Measurements from ENCODE around the gene EGLN2. TPM values are rescaled to one million over a fixed set of nuclear protein-coding genes. Genes with fewer than 3 reads are reported as not detected.

The EGLN2 gene
- total and polyA plus RNA-seq, 10 of the 15 experiments (the other 5 are each of a cell fraction or from before 2014, with no cell fraction given) = 8.6 to 93.0 (median 66.8) TPM

DNA sequence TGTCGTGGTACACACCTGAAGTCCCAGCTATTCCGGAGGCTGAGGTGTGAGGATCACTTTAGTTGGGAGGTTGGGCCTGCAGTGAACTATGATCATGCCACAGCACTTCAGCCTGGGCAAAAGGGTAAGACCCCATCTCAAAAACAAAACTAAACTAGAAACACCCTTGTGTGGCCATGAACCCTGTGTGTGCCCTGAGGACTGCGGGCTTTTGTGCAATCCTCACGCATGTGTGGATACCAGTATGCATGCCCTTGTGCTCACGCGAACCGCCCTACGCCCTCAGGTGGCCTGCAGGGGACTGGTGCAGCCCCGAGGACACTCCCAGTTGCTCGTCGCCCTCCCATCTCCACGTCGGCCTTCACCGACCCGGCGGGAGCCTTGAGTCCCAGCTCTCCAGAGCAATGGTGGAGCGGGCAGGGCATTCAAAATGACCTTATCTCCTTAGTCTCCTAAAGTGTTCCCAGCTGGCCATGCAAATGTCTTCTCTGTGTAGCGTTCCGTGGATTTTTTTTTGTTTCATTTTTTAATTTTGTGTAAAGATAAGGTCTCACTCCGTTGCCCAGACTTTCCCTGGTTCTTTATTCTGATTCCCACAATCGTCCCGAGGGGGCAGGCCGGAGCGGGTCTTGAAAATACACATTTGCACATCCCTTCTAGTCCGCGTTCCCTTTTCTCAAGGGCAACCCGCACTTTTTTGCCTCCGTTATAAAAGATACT lies 868 bp upstream of the EGLN2 start (continued):
- no peak for TF ChIP-seq RB1 (IDR thresholded peaks at IDR 0.05; ENCODE audit: borderline replicate concordance)
- peak; percentile 45; the same call in 1 of the 2 replicates for TF ChIP-seq MTA3 (IDR thresholded peaks at IDR 0.05; ENCODE audit: borderline replicate concordance, low read length)
- TF ChIP-seq SMAD5 (IDR thresholded peaks at IDR 0.05; ENCODE audit: low read depth) = 0 out of 2 replicates have a peak, but pooled peaks have one; percentile 23
- TF ChIP-seq JUND (IDR thresholded peaks at IDR 0.05; ENCODE audit: low read depth, low read length) = no peak
- no peak for TF ChIP-seq SUZ12 (IDR thresholded peaks at IDR 0.05; ENCODE audit: unreplicated experiment)
- TF ChIP-seq, protein P1, sequence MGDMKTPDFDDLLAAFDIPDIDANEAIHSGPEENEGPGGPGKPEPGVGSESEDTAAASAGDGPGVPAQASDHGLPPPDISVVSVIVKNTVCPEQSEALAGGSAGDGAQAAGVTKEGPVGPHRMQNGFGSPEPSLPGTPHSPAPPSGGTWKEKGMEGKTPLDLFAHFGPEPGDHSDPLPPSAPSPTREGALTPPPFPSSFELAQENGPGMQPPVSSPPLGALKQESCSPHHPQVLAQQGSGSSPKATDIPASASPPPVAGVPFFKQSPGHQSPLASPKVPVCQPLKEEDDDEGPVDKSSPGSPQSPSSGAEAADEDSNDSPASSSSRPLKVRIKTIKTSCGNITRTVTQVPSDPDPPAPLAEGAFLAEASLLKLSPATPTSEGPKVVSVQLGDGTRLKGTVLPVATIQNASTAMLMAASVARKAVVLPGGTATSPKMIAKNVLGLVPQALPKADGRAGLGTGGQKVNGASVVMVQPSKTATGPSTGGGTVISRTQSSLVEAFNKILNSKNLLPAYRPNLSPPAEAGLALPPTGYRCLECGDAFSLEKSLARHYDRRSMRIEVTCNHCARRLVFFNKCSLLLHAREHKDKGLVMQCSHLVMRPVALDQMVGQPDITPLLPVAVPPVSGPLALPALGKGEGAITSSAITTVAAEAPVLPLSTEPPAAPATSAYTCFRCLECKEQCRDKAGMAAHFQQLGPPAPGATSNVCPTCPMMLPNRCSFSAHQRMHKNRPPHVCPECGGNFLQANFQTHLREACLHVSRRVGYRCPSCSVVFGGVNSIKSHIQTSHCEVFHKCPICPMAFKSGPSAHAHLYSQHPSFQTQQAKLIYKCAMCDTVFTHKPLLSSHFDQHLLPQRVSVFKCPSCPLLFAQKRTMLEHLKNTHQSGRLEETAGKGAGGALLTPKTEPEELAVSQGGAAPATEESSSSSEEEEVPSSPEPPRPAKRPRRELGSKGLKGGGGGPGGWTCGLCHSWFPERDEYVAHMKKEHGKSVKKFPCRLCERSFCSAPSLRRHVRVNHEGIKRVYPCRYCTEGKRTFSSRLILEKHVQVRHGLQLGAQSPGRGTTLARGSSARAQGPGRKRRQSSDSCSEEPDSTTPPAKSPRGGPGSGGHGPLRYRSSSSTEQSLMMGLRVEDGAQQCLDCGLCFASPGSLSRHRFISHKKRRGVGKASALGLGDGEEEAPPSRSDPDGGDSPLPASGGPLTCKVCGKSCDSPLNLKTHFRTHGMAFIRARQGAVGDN (IDR thresholded peaks at IDR 0.05) = peak; percentile 82
- TF ChIP-seq CEBPB (IDR thresholded peaks at IDR 0.05; ENCODE audit: borderline replicate concordance in 1 of 2, low read depth in 2 of 2, low read length in 2 of 2) = 0 out of 4 replicates have a peak, but pooled peaks of 1 of the 2 experiments have one; percentile 18
- TF ChIP-seq TCF7 (IDR thresholded peaks at IDR 0.05; ENCODE audit: borderline replicate concordance) = no peak
- no peak; the same call in 1 of the 2 replicates for TF ChIP-seq BMI1 (IDR thresholded peaks at IDR 0.05; ENCODE audit: borderline replicate concordance)
- TF ChIP-seq KLF5 (IDR thresholded peaks at IDR 0.05; ENCODE audit: partially characterized antibody) = no peak
- TF ChIP-seq TCF3 (IDR thresholded peaks at IDR 0.05; ENCODE audit: borderline replicate concordance, insufficient read depth, low read depth, low read length) = no peak
- TF ChIP-seq HDGF (IDR thresholded peaks at IDR 0.05) = no peak
- TF ChIP-seq SIN3A (IDR thresholded peaks at IDR 0.05; ENCODE audit: low read depth, low read length) = no peak
- TF ChIP-seq, protein P2, sequence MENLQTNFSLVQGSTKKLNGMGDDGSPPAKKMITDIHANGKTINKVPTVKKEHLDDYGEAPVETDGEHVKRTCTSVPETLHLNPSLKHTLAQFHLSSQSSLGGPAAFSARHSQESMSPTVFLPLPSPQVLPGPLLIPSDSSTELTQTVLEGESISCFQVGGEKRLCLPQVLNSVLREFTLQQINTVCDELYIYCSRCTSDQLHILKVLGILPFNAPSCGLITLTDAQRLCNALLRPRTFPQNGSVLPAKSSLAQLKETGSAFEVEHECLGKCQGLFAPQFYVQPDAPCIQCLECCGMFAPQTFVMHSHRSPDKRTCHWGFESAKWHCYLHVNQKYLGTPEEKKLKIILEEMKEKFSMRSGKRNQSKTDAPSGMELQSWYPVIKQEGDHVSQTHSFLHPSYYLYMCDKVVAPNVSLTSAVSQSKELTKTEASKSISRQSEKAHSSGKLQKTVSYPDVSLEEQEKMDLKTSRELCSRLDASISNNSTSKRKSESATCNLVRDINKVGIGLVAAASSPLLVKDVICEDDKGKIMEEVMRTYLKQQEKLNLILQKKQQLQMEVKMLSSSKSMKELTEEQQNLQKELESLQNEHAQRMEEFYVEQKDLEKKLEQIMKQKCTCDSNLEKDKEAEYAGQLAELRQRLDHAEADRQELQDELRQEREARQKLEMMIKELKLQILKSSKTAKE (IDR thresholded peaks at IDR 0.05; ENCODE audit: low read depth, poor library complexity, severe bottlenecking) = peak; percentile 68
- TF ChIP-seq, protein P3, sequence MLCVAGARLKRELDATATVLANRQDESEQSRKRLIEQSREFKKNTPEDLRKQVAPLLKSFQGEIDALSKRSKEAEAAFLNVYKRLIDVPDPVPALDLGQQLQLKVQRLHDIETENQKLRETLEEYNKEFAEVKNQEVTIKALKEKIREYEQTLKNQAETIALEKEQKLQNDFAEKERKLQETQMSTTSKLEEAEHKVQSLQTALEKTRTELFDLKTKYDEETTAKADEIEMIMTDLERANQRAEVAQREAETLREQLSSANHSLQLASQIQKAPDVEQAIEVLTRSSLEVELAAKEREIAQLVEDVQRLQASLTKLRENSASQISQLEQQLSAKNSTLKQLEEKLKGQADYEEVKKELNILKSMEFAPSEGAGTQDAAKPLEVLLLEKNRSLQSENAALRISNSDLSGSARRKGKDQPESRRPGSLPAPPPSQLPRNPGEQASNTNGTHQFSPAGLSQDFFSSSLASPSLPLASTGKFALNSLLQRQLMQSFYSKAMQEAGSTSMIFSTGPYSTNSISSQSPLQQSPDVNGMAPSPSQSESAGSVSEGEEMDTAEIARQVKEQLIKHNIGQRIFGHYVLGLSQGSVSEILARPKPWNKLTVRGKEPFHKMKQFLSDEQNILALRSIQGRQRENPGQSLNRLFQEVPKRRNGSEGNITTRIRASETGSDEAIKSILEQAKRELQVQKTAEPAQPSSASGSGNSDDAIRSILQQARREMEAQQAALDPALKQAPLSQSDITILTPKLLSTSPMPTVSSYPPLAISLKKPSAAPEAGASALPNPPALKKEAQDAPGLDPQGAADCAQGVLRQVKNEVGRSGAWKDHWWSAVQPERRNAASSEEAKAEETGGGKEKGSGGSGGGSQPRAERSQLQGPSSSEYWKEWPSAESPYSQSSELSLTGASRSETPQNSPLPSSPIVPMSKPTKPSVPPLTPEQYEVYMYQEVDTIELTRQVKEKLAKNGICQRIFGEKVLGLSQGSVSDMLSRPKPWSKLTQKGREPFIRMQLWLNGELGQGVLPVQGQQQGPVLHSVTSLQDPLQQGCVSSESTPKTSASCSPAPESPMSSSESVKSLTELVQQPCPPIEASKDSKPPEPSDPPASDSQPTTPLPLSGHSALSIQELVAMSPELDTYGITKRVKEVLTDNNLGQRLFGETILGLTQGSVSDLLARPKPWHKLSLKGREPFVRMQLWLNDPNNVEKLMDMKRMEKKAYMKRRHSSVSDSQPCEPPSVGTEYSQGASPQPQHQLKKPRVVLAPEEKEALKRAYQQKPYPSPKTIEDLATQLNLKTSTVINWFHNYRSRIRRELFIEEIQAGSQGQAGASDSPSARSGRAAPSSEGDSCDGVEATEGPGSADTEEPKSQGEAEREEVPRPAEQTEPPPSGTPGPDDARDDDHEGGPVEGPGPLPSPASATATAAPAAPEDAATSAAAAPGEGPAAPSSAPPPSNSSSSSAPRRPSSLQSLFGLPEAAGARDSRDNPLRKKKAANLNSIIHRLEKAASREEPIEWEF (IDR thresholded peaks at IDR 0.05; ENCODE audit: insufficient replicate concordance, low read depth, low read length) = no peak
- TF ChIP-seq SRF (IDR thresholded peaks at IDR 0.05; ENCODE audit: low read depth in 2 of 2, low read length in 2 of 2) = no peak
- no peak for TF ChIP-seq EZH2 (IDR thresholded peaks at IDR 0.05; ENCODE audit: borderline replicate concordance, control insufficient read depth, low read depth, low read length)
- TF ChIP-seq SMARCA5 (IDR thresholded peaks at IDR 0.05) = 0 out of 2 replicates have a peak, but pooled peaks have one; percentile 75
